ENCODE data around the gene CDC27.
A peak's percentile ranks its signal among the peaks of the same experiment; 100 is the strongest.
"Not testable (repeated sequence)": the region's sequence is repeated elsewhere in the genome, so short reads cannot be mapped to it uniquely, and the experiment has no call there.

The CDC27 gene

GRCh38 chr17:47219621-47220475 lies 30.8 kb upstream of the CDC27 start:
- DNase-seq, result no peak

- DNase-seq, result no peak
Observed at GRCh38 chr17:47218896-47219430, 29.9 kb upstream of the CDC27 start.

- not testable (repeated sequence) for DNase-seq
Observed at GRCh38 chr17:47217279-47217678, 28.2 kb upstream of the CDC27 start.

GRCh38 chr17:47216821-47217220 lies 27.7 kb upstream of the CDC27 start:
- not testable (repeated sequence) for DNase-seq

DNA sequence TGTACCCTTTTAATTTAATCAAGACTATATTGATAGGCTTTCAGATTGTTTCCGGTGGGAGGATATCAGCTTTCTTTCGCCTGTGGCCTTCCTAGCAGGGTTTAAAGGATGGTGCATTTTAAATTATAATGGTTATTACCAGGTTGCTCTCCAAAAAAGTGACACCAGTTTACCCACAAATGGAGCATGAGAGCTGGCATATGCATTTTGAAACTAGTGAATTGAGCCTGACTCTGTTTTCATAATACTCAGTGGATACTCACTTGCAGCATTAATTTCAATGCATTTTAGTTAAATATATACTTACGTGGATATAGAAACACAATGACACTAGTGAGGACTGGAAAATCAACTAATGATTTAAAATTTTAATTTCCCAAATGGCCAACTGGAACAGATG lies 25.8 kb upstream of the CDC27 start:
- DNase-seq, result no peak

GRCh38 chr17:47213540-47213939 lies 24.4 kb upstream of the CDC27 start:
- no peak for DNase-seq

- no peak for DNase-seq
Observed at GRCh38 chr17:47212458-47212857, 23.4 kb upstream of the CDC27 start.

GRCh38 chr17:47210779-47211178 lies 21.7 kb upstream of the CDC27 start:
- DNase-seq, result no peak

DNA sequence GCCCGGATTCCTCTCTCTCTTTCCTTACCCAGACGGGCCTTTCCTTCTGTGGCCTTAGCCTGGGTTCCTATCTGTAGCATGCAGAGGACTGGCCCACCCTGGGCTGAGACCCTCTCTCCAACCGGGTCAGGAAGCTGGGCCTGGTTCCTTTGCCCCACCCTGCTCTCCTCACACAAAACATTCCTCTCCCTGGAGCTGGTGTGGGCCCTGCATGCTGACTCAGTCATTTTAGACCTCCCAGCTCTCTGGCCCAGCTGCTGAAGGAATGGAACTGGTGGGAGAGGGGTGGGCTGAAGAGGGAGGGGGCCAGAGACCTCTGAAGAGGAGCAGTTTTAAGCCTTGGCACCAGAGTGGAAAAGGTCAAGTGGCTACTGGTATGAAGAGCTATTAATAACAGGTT lies 21.0 kb upstream of the CDC27 start:
- no peak for DNase-seq

GRCh38 chr17:47209499-47209898 lies 20.4 kb upstream of the CDC27 start:
- DNase-seq, result no peak

DNA sequence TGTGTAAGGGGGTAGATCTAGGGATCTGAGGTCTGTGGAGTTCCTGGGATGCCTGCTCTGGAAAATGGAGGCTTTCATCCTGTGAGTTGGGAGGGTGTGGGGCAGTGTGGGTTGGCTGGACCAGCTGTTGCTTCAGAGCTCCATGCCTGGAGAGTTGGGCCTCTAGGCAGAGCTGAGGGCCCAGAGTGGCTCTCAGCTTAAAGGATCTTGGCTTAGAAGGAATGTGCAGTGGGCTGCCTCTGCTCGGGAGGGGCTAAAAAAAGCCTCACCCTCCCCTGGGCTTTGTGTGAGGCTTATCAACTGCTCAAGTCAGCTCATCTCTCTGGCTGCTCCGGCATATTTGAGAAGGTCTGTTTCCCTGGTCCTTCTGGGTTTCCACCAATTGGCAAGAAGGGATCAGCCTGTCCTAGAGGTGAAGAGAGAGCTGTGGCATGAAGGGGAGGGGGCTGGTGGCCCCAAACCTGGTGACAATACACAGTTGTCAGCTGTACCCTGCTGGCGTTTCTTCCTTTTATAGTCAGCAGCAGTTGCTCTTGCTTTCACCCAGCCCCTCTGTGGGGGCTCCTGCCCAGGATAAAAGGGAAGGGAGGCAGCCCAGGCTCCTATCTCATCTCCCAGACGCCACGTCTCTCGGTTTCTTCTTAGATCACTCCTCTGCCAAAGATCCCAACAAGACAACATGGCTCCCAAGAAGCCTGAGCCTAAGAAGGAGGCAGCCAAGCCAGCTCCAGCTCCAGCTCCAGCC lies 19.8 kb upstream of the CDC27 start, which contains the start of gene MYL4:
TSS of gene MYL4 (plus strand) at position 605 of the 745 bp plus-strand sequence. CDS start at position 680, 75 bp downstream.
- no peak for DNase-seq

- no peak for DNase-seq
Observed at GRCh38 chr17:47207143-47208067, 18.3 kb upstream of the CDC27 start.

DNA sequence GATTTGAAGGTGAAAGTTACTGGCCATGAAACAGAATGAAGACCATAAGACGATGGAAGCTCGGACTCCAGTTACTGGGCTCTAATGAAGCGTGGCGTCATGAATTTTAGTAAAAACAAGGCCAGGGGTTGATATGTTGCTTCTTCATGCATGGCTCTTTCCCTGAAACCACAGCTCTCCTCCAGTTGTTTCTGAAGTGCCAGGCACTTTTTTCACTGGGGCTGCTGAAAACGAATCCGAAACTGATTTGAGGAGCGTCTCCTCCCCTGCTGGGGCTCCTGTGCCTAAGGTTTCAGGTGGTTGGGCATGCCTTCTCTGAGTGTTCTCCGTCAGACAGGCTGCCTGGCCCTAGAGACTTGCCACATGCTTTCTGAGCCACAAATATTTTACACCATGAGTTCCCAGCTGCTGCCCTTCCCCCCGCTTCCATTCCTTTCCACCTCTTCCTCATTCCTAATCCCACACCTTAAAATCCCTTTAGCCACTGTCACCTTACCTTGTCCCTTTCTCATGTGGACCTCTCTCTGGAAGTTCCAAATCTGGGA lies 16.4 kb upstream of the CDC27 start:
- peak; percentile 39 for DNase-seq

DNA sequence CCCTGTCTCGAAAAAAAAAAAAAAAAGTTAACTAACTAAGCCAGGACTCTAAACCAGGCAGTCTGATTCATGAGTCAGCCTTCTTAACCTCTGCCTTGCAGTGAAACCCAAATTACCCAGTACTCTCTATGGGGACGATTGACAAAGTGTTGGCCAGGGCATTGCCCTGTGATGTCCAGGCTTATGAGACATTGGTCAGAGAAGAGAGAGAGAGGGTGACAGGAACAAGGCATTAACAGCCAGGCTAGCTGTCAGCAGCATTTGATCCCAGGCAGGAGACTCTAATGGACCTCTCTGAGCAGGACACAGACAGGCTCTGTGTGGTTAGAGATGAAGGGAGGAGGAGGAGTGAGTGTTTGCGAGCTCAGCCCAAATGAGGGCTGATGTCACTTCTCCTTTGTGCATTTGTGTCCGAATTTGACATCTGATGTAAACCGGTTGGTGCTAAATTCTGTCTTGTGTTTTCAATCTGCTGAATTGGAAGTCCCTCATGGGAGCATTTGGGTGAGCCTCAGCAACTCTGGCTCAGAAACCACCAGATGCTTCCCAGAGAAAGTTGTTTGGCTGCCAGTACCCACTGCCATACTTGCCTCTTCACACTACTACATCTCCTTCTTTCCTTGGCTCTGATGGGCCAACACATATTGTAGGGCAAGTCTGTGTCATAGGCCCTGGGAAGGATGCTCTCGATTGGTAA lies 15.8 kb upstream of the CDC27 start:
- no peak for DNase-seq

GRCh38 chr17:47203984-47204721 lies 15.1 kb upstream of the CDC27 start:
- no peak for DNase-seq

GRCh38 chr17:47201166-47201565 lies 12.1 kb upstream of the CDC27 start:
- no peak for DNase-seq

DNA sequence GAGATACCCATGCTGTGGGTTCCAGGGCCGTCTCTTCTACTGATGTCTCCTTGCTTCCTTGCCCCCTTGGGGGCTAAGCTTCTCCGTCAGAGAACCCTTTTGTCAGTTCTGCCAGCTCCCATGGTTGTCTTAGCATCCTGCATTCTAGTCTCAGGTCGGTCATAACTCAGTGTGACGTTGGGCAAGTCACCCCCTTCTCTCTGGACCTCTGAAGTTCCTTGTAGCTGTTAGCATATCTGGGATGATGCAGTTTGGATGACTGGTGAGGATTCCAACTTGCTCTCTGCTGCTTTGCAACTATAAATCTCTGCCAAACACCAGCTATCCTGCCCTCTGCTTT lies 11.2 kb upstream of the CDC27 start:
- no peak for DNase-seq

- DNase-seq, result no peak
Observed at GRCh38 chr17:47199627-47200324, 10.7 kb upstream of the CDC27 start.

DNA sequence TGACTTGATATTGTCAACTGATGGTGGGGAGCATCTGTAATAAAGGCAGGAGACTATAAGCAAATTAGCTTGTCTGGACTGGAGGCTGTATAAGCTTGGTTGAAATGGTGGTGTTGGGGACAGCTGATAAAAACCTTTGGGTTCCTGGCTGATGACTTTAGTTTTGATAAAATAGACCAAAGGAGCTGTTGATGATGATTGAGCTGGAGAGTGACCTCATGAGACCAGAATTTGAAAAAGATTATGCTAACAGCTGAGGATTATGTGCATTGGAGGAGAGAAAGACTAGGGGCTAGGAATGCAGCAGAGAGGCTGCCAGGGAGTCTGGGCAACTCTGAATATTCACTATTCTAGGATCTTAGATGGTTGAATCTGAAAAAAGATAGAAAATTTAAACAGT lies 8.7 kb upstream of the CDC27 start:
- no peak for DNase-seq

GRCh38 chr17:47193931-47194511 lies 4.9 kb upstream of the CDC27 start:
- no peak for DNase-seq
